ENCODE results near the gene TMEM63B. TPM values are rescaled to one million over a fixed set of nuclear protein-coding genes. Genes with fewer than 3 reads are reported as not detected.
"Not testable (repeated sequence)": the region's sequence is repeated elsewhere in the genome, so short reads cannot be mapped to it uniquely, and the experiment has no call there.

The TMEM63B gene
- total RNA-seq, 1 donor from 2014 or later = 32.7 TPM

DNA sequence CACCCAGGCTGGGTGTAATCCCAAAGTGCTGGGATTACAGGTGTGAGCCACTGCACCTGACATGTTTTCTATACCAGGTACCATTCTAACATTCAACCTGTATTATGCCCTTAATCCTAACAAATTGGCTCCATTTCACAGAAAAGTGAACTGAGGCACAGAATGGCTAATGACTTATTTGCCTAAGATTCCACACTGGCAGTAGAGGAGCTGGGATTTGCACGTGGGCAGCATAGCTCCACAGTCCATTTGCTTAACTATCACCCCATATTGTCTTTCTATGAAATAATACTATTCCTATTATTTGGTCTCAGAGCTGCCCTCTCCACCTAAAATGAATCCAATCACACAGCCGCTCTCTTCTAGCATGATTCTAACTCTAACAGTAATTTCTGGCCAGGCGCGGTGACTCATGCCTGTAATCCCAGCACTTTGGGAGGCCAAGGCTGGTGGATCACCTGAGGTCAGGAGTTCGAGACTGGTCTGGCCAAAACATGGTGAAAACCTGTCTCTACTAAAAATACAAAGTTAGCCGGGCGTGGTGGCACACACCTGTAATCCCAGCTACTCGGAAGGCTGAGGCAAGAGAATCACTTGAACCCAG, 66.1 kb downstream of the TMEM63B start:
- DNase-seq (ENCODE audit: low spot score) = no peak

DNA sequence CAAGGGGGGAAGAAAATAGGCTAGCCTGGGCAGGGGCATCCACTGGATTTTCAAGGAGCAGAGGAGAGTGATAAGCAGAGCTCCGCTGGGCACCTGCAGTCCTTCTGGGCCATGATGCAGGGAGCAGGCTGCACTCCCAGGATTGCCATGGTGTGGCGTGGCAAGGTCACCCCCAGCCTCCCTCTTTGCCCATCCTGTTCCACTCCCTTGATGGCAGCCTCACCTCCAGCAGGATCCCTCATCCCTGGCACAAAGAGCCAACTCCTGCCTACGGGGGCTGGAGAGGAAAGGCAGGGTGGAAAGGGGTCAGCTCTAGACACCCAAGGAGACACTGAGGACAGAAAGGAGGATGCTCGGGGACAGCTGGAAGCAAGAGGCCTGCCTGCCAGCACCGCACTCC, 67.0 kb downstream of the TMEM63B start:
- DNase-seq (ENCODE audit: low spot score) = no peak

DNA sequence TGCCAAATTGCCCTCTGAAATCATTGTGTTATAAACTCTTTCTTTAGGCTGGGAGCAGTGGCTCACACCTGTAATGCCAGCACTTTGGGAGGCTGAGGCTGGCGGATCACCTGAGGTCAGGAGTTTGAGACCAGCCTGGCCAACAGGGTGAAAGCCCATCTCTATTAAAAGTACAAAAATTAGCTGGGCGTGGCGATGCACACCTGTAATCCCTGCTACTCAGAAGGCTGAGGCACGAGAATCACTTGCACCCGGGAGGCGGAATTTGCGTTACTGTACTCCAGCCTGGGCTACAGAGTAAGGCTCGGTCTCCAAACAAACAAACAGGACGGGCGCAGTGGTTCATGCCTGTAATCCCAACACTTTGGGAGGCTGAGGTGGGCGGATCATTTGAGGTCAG, 69.0 kb downstream of the TMEM63B start:
- not testable (repeated sequence) for DNase-seq (ENCODE audit: low spot score)

DNA sequence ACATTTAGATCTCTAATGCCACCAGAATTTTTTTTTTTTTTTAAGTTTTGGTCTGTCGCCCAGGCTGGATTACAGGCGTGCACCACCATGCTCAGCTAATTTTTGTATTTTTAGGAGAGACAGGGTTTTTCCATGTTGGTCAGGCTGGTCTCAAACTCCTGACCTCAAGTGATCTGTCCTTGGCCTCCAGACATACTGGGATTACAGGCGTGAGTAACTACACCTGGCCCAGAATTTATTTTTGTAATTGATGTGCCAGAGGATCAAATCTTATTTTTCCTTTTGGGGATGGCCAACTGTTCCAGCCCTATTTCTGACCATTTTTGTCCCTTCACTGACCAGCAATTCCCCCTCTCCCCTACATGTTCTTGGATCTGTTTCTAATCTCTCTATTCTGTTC, 71.3 kb downstream of the TMEM63B start:
- DNase-seq (ENCODE audit: low spot score) = no peak

DNA sequence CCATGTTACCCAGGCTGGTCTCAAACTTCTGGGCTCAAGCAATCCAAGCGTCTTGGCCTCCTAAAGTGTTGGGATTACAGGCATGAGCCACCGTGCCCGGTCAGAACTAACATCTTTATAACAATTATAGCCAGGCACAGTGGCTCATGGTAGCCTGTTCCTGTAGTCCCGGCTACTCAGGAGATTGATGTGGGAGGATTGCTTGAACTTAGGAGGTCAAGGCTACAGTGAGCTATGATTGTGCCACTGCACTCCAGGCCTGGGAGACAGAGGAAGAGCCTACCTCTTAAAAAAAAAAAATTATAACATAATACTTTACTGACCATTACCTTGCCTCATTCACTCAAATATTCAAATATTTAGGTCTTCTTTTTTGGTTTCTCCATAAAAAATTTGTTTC, 72.5 kb downstream of the TMEM63B start:
- DNase-seq (ENCODE audit: low spot score) = no peak

DNA sequence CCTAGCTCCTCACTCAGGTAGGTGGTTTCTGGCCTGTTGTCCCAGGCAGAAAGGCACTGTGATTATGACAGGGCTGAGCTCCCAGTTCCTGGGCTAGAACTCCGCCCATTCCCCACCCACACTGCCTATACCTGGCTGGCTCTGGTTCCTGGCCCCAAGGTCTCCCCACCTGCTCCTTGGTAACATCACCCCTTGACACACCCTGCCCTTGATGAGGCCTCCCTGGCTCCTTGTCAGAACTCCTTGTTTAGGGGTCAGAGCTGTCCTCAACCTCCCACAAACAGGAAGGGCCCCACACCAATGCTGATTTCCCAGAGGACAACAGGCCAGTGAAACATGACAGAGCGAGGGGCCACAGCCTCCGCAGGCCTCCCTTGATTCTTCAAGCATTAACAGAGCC, 73.8 kb downstream of the TMEM63B start:
- DNase-seq (ENCODE audit: low spot score) = peak; percentile 81

DNA sequence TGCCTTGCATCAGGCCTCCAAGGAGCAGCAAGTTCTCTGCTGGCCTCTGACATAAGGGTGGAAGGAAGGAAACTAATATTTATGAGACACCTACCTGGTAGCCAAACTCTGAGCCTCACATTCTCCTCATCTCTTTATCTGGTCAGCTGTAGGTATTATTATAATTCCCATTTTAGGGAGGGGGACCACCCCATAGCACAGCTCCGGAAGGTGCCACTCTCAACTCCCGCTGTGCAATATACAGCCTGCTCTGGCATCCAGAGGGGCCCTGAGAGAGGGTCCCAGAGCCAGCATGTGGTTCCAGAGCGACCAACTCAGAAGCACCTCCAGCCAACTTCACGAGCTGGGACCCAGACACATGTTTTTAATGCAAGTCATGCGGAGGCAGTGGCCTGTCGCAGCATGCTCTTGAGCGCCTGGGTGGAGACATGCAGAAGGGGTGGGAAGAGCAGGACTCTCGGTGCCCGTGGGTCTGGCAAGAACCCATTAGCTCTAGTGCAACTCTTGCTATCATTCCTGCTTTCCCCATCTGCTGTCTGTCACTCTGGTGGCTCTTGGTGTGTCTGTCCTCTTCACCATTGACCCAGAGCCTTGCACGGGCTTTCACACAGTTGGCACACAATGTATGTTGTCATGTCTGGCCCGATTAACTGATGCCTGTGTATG, 74.4 kb downstream of the TMEM63B start:
- peak; percentile 74 for DNase-seq (ENCODE audit: low spot score)

DNA sequence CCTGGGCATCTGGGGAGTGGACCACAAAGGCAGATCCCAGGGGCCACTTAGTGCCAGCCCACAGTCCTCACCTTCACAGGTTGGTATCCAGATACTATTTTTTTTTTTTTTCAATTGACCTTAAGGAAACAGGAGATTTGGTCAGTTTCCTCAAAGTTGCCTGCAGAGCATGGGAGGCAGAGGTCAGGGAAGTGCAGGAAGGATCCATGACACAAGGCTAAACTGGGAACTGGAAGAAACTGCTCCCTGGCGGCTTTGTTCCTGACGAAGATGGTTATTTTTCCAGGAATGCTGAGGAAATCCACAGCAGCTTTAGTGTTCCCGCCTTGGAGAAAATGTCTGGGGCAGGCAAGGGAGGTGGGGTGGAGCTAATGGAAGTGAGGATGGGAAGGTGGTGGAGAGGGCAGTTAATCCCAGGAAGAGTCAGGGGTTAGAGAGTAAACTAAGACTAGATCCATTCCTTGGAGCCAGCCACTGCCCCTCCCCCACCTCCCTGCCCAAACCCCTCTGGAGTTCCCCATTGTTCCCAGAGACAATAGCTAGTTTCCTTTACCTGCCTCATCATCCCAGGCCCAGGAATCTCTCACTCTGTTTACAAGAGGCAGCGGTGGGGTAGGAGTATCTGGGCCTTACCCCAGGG, 75.1 kb downstream of the TMEM63B start:
- DNase-seq (ENCODE audit: low spot score) = no peak

DNA sequence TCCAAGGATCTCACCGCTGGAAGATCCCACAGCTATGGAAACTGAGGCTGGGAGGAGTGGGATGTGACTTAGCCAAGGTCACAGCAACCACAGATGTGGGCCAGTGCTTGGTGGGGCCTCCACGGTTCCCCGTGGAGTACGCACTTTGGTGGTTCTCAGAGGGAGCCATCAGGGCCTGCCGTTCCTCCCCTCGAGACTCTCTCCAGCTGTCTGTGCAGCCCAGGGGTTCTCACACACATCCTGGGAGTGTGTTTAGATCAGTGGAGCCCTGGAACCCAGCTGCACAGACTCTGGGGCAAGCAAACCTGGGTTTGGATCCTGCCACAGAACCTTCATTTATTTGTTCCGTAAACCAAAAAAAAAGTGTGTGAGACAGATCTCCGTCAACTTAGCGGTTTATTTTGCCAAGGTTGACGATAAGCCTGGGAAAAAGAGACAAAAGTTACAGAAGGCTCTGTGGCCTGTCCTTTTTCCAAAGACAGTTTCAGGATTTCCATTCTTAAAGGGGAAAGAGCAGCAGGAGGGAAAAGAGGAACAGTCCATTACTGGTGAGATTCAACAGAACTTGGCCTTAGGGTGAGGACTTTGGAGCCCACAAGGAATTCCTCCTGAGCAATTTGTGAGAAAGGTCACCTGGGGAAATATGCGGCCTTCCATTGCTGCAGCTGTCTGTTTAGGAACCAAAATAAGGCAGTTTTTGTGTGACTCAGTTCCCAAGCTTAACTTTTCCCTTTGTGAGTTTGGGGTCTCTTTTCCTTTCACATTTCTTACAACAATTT, 75.8 kb downstream of the TMEM63B start:
- DNase-seq (ENCODE audit: low spot score) = no peak

DNA sequence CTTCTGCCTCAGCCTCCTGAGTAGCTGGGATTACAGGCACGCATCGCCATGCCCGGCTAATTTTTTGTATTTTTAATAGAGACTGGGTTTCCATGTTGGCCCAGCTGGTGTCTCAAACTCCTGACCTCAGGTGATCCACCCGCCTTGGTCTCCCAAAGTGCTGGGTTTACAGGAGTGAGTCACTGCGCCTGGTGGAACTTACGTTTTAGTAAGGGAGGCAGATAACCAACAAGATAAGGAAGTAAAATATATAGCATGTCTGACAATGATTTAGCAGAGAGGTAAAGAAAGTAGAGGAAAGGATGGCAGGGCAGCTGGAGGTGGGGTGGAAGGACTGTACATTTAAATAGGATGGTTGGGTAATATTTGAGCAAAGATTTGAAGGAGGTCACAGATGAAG, 76.6 kb downstream of the TMEM63B start:
- peak; percentile 58 for DNase-seq (ENCODE audit: low spot score)

Other genes with a start within 250 kb of the TMEM63B start
- gene MRPL14, start 102 bp upstream of the TMEM63B start, total RNA-seq = 30.4 TPM
- gene CAPN11, start 31.3 kb downstream of the TMEM63B start, total RNA-seq = 2.1 TPM
- gene MYMX, start 89.4 kb downstream of the TMEM63B start, total RNA-seq = not detected
- gene SLC29A1, start 96.0 kb downstream of the TMEM63B start, total RNA-seq = 58.1 TPM
- 936 TPM for gene HSP90AB1, start 119.5 kb downstream of the TMEM63B start, total RNA-seq
- 33.6 TPM for gene SLC35B2, start 130.0 kb downstream of the TMEM63B start, total RNA-seq
- gene NFKBIE, start 138.0 kb downstream of the TMEM63B start, total RNA-seq = 8.0 TPM
- gene TMEM151B, start 142.9 kb downstream of the TMEM63B start, total RNA-seq = not detected
- gene AARS2, start 185.8 kb downstream of the TMEM63B start, total RNA-seq = 17.4 TPM
- gene SPATS1, start 215.1 kb downstream of the TMEM63B start, total RNA-seq = not detected